CD14-positive monocyte (primary cell): ENCODE measurements around the gene SRRM5. TPM values are rescaled to one million over a fixed set of nuclear protein-coding genes. Genes with fewer than 3 reads are reported as not detected.

Source experiments
- DNase-seq, 3 donors: peaks; one replicate each; pipeline ENCODE4 v3.0.0-alpha.2; 2011 to 2022
- H2AFZ ChIP-seq: 2 replicates; pipeline ENCODE4 v1.6.0; 2012; ENCODE audit warnings: mild to moderate bottlenecking, low read depth, low read length, inconsistent platforms; ENCODE audit not compliant: insufficient read depth, poor library complexity, severe bottlenecking
- H3K27ac ChIP-seq, 2 donors: 1 replicate in 1 of 2; 2 replicates in 1 of 2; pipeline ENCODE4 v1.5.1; 2012 to 2013; ENCODE audit warnings: low read length in 2 of 2, control low read depth in 1 of 2, inconsistent platforms in 1 of 2, low read depth in 1 of 2, mild to moderate bottlenecking in 1 of 2
- H3K27me3 ChIP-seq, 2 donors: one replicate each; pipeline versions ENCODE4 v1.6.0 to v1.6.1; 2011 to 2013; ENCODE audit warnings: low read length in 2 of 2; ENCODE audit not compliant: control insufficient read depth in 2 of 2, insufficient read depth in 2 of 2
- H3K36me3 ChIP-seq, 2 donors: replicated peaks in 1 of 2; 1 replicate in 1 of 2; 2 replicates in 1 of 2; pipeline versions ENCODE4 v1.5.1 to v1.6.1; 2012 to 2013; ENCODE audit warnings: low read length in 2 of 2, control low read depth in 1 of 2, inconsistent platforms in 1 of 2, mild to moderate bottlenecking in 1 of 2; ENCODE audit not compliant: insufficient read depth in 2 of 2, control insufficient read depth in 1 of 2
- H3K4me1 ChIP-seq, 2 donors: 1 replicate in 1 of 2; 2 replicates in 1 of 2; pipeline versions ENCODE4 v1.5.1 to v1.6.1; 2012 to 2013; ENCODE audit warnings: low read length in 2 of 2, control low read depth in 1 of 2, inconsistent platforms in 1 of 2, mild to moderate bottlenecking in 1 of 2, moderate library complexity in 1 of 2; ENCODE audit not compliant: insufficient read depth in 2 of 2, control insufficient read depth in 1 of 2
- H3K4me2 ChIP-seq: replicated peaks from 2 replicates; pipeline ENCODE3; 2012; ENCODE audit warnings: low read length, moderate library complexity, mild to moderate bottlenecking; ENCODE audit not compliant: poor library complexity, severe bottlenecking; ENCODE audit errors: extremely low read depth
- H3K4me3 ChIP-seq, 3 experiments: fragments of 200-600 bp in 1 of 3; sonication (generic) in 1 of 3; replicated peaks in 1 of 3; 1 replicate in 2 of 3; 2 replicates in 1 of 3; pipeline ENCODE4 v1.5.1; 2011 to 2013; ENCODE audit warnings: low read length in 3 of 3, mild to moderate bottlenecking in 3 of 3, control low read depth in 2 of 3, low read depth in 2 of 3, inconsistent platforms in 1 of 3, moderate library complexity in 1 of 3
- H3K79me2 ChIP-seq: 2 replicates; pipeline ENCODE4 v1.6.0; 2012; ENCODE audit warnings: mild to moderate bottlenecking, control low read depth, inconsistent platforms, low read length, moderate library complexity; ENCODE audit not compliant: insufficient read depth
- H3K9ac ChIP-seq: 2 replicates; pipeline ENCODE4 v1.6.0; 2017; ENCODE audit warnings: low read length, mild to moderate bottlenecking; ENCODE audit not compliant: insufficient read depth, poor library complexity, severe bottlenecking
- H3K9me3 ChIP-seq, 2 donors: replicated peaks in 1 of 2; 1 replicate in 1 of 2; 2 replicates in 1 of 2; pipeline versions ENCODE4 v1.5.1 to v1.6.1; 2012 to 2013; ENCODE audit warnings: low read length in 2 of 2, control low read depth in 1 of 2; ENCODE audit not compliant: control insufficient read depth in 1 of 2, insufficient read depth in 1 of 2
- H4K20me1 ChIP-seq: 2 replicates; pipeline ENCODE4 v1.6.0; 2012; ENCODE audit warnings: mild to moderate bottlenecking, low read length, control low read depth, moderate library complexity; ENCODE audit not compliant: insufficient read depth
- H3K27ac Mint-ChIP-seq, 7 donors: one replicate each; pipeline ENCODE4 v1.8.0; 2020; ENCODE audit warnings: mild to moderate bottlenecking in 7 of 7, mixed read lengths in 7 of 7, moderate library complexity in 6 of 7, inconsistent platforms in 2 of 7
- H3K27me3 Mint-ChIP-seq, 3 donors: one replicate each; pipeline ENCODE4 v1.8.0; 2021 to 2022; ENCODE audit warnings: low read depth in 3 of 3, mild to moderate bottlenecking in 3 of 3, mixed read lengths in 3 of 3, moderate library complexity in 3 of 3, inconsistent platforms in 1 of 3
- H3K36me3 Mint-ChIP-seq, 2 donors: one replicate each; pipeline ENCODE4 v1.8.0; 2020; ENCODE audit warnings: mixed read lengths in 2 of 2, inconsistent platforms in 1 of 2, mild to moderate bottlenecking in 1 of 2
- H3K4me1 Mint-ChIP-seq: one replicate; pipeline ENCODE4 v1.8.0; 2020; ENCODE audit warnings: mild to moderate bottlenecking, mixed read lengths
- H3K4me3 Mint-ChIP-seq, 2 donors: one replicate each; pipeline ENCODE4 v1.8.0; 2020; ENCODE audit warnings: mild to moderate bottlenecking in 2 of 2, mixed read lengths in 2 of 2, moderate library complexity in 1 of 2
- H3K9me3 Mint-ChIP-seq, 7 donors: one replicate each; pipeline ENCODE4 v1.8.0; 2020 to 2022; ENCODE audit warnings: mixed read lengths in 7 of 7, mild to moderate bottlenecking in 6 of 7, moderate library complexity in 6 of 7, inconsistent platforms in 2 of 7
- WGBS: methylation state at CpG from one replicate; pipeline ENCODE4 v1.1.5; 2013; ENCODE audit warnings: missing lambda C conversion rate; ENCODE audit not compliant: insufficient coverage; 5-methylcytosine and 5-hydroxymethylcytosine counted together
- intact Hi-C, 2 donors: fragments of 100-400 bp; cut with micrococcal nuclease; formaldehyde crosslinking; loops; one replicate each; pipeline versions ENCODE4 v1.15.0 to v1.15.1; 2023
- polyA plus RNA-seq, 3 donors: library from polyadenylated mRNA; depleted of rRNA in 1 of 3; unstranded in 2 of 3; stranded (reverse) in 1 of 3; fragments of 300-500 nt in 2 of 3; fragments of >200 nt in 1 of 3; fragmentation: Illumina TruSeq in 2 of 3; gene quantifications; 1 replicate in 2 of 3; 2 replicates in 1 of 3; pipeline ENCODE4 v1.2.3, GENCODE V29; 2012 to 2021
- TF ChIP-seq, protein P1 (sequence below): fragments of 200-600 bp; IDR thresholded peaks from one replicate; pipeline ENCODE4 v1.8.0; 2022; ENCODE audit warnings: antibody characterized with exemption, mild to moderate bottlenecking

The SRRM5 gene
- polyA plus RNA-seq, 3 donors: 0.36 TPM; not detected in 2

DNA sequence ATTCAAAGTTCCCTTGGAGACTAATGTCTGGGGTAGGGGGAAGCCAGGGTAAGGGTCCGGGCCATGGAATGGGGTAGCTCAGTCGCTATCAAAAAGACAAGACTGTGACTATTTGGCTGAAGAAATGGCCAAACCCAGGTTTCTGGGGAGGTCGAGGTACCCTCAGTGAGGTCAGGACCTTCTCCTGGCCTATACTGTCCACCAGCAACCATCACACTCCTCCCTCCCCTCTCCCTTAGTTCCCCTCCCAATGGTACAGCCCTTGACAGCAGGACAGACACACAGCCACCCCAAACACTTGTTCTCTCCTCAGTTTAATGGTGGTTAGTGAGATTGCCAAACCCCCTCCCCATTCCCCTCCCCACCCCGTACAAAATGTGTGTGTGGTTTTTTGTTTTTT, 10.2 kb downstream of the SRRM5 start:
- no peak overlapping the region for H3K27ac ChIP-seq
- Mint-ChIP-seq H3K36me3 (no peaks in the 10 kb centered on the region), H3K27me3 (peaks cover 15 to 22% (median 21%) of the 10 kb centered on the region in 3 donors), H3K4me3 (no peak overlapping the region), H3K4me1 (peaks cover 27% of the 10 kb centered on the region), H3K9me3 (peaks cover 0 to 10% (median 3%) of the 10 kb centered on the region in 7 donors), H3K27ac (no peak overlapping the region)
- peaks cover 9% of the 10 kb centered on the region for H3K79me2 ChIP-seq
- H4K20me1 ChIP-seq: peaks cover 5% of the 10 kb centered on the region
- no peak for DNase-seq
- H3K4me1 ChIP-seq: peaks cover 17 to 22% of the 10 kb centered on the region in 2 donors
- no peak overlapping the region for H2AFZ ChIP-seq
- H3K4me3 ChIP-seq: no peak overlapping the region
- TF ChIP-seq, protein P1, sequence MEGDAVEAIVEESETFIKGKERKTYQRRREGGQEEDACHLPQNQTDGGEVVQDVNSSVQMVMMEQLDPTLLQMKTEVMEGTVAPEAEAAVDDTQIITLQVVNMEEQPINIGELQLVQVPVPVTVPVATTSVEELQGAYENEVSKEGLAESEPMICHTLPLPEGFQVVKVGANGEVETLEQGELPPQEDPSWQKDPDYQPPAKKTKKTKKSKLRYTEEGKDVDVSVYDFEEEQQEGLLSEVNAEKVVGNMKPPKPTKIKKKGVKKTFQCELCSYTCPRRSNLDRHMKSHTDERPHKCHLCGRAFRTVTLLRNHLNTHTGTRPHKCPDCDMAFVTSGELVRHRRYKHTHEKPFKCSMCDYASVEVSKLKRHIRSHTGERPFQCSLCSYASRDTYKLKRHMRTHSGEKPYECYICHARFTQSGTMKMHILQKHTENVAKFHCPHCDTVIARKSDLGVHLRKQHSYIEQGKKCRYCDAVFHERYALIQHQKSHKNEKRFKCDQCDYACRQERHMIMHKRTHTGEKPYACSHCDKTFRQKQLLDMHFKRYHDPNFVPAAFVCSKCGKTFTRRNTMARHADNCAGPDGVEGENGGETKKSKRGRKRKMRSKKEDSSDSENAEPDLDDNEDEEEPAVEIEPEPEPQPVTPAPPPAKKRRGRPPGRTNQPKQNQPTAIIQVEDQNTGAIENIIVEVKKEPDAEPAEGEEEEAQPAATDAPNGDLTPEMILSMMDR: no peak
- no peak overlapping the region for H3K4me2 ChIP-seq
- 100% methylated on average over 1 of the region's 4 CpGs for WGBS
- no peak overlapping the region for H3K9ac ChIP-seq
- H3K9me3 ChIP-seq: no peaks in the 10 kb centered on the region
- intact Hi-C loops: no loop called here
- peaks cover 0 to 13% of the 10 kb centered on the region in 2 donors for H3K27me3 ChIP-seq
- H3K36me3 ChIP-seq: no peaks in the 10 kb centered on the region

DNA sequence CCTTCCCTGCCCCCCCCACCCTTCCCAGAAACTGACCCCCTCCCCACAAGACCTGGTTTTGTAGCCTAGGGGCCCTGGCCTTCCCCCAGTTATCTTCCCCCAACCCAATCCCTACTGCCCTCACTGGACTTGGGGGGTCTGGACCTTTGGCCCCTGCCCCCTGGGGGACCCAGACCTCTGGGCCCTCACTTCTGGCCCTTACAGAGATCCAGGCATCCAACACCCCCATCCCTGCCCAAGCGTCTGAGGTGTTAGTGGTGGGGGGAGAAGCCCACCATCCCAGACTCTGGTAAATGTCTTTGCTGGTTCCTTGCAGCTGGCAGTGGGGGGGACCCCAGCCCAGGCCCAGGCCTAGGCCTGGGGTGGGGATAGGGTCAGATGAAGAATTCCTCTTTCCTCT, 11.1 kb downstream of the SRRM5 start:
- H3K27ac Mint-ChIP-seq: peak overlapping the region in 2 of 7 donors; percentile 42 to 44

More for the DNA sequence above, 11.1 kb downstream of the SRRM5 start:
- no peaks in the 10 kb centered on the region for H3K36me3 ChIP-seq
- H3K4me3 Mint-ChIP-seq: no peak overlapping the region
- TF ChIP-seq, protein P1: no peak
- no CpG with 5 or more reads among the region's 1 CpG for WGBS
- H4K20me1 ChIP-seq: peaks cover 5% of the 10 kb centered on the region
- peaks cover 16 to 31% (median 29%) of the 10 kb centered on the region in 3 donors for H3K27me3 Mint-ChIP-seq
- H3K9me3 Mint-ChIP-seq: peaks cover 0 to 11% (median 3%) of the 10 kb centered on the region in 7 donors
- no peaks in the 10 kb centered on the region for H3K36me3 Mint-ChIP-seq
- no peak overlapping the region for H2AFZ ChIP-seq
- peaks cover 9% of the 10 kb centered on the region for H3K79me2 ChIP-seq
- peaks cover 27% of the 10 kb centered on the region for H3K4me1 Mint-ChIP-seq
- H3K27ac ChIP-seq: no peak overlapping the region
- intact Hi-C loops: no loop called here
- DNase-seq: no peak
- peaks cover 0 to 17% of the 10 kb centered on the region in 2 donors for H3K27me3 ChIP-seq
- no peak overlapping the region for H3K4me2 ChIP-seq
- no peak overlapping the region for H3K4me3 ChIP-seq
- no peaks in the 10 kb centered on the region for H3K9me3 ChIP-seq
- no peak overlapping the region for H3K9ac ChIP-seq
- peaks cover 17 to 22% of the 10 kb centered on the region in 2 donors for H3K4me1 ChIP-seq
